HEK293 (cell line): Measurements from ENCODE around the gene CHMP4B.

Source experiments
- CTCF ChIA-PET: fragments of 350-600 bp; formaldehyde crosslinking; extraction: SDS; loops from one replicate; lab custom pipeline; 2021; ENCODE audit warnings: antibody characterized with exemption; lab: Yijun Ruan, JAX
- POLR2A ChIA-PET: fragments of 300-600 bp; formaldehyde crosslinking; extraction: SDS; loops from one replicate; lab custom pipeline; 2020; ENCODE audit warnings: antibody characterized with exemption, inconsistent platforms; lab: Yijun Ruan, JAX
- H3K27ac ChIP-seq: fragments of 200-500 bp; sonication (Bioruptor generic); 2 replicates; pipeline ENCODE4 v1.5.1; 2014; ENCODE audit warnings: low read depth, low read length, control low read depth, inconsistent platforms; ENCODE audit errors: extremely low read depth
- H3K36me3 ChIP-seq, 2 experiments: fragments of 200-500 bp in 1 of 2; sonication (Bioruptor generic) in 1 of 2; 1 replicate in 1 of 2; 2 replicates in 1 of 2; pipeline ENCODE4 v1.5.1; 2014 to 2017; ENCODE audit warnings: inconsistent platforms in 2 of 2, low read length in 2 of 2; ENCODE audit not compliant: control insufficient read depth in 2 of 2, insufficient read depth in 1 of 2
- H3K4me1 ChIP-seq: fragments of 200-500 bp; sonication (Bioruptor generic); 2 replicates; pipeline ENCODE4 v1.5.1; 2014; ENCODE audit warnings: mild to moderate bottlenecking, low read length, inconsistent platforms; ENCODE audit not compliant: control insufficient read depth, insufficient read depth
- H3K4me3 ChIP-seq: 2 replicates; pipeline ENCODE4 v1.5.1; 2011; ENCODE audit warnings: low read depth, mild to moderate bottlenecking, control low read depth, low read length, moderate library complexity
- H3K9me3 ChIP-seq: fragments of 200-500 bp; sonication (Bioruptor generic); 2 replicates; pipeline ENCODE4 v1.5.1; 2014; ENCODE audit warnings: low read depth, low read length, inconsistent platforms; ENCODE audit not compliant: control insufficient read depth, insufficient read depth
- GFI1B ChIP-seq: fragments of 450-650 bp; formaldehyde crosslinking; IDR thresholded peaks from 2 replicates; pipeline ENCODE4 v1.5.1; 2016; ENCODE audit warnings: missing biosample characterization, missing genetic modification characterization
- HOXC10 ChIP-seq: sonication (generic); formaldehyde crosslinking; IDR thresholded peaks from 2 replicates; pipeline ENCODE4 v1.8.1; 2023; ENCODE audit warnings: mild to moderate bottlenecking, missing genetic modification reagents
- KLF10 ChIP-seq: fragments of 450-650 bp; IDR thresholded peaks from 2 replicates; pipeline ENCODE4 v1.5.1; 2018; ENCODE audit warnings: missing biosample characterization, mild to moderate bottlenecking, missing genetic modification characterization
- MZF1 ChIP-seq: fragments of 450-650 bp; formaldehyde crosslinking; IDR thresholded peaks from 2 replicates; pipeline ENCODE4 v1.5.1; 2017; ENCODE audit warnings: missing biosample characterization, missing genetic modification characterization, borderline replicate concordance
- OSR2 ChIP-seq: fragments of 450-650 bp; formaldehyde crosslinking; IDR thresholded peaks from 2 replicates; pipeline ENCODE4 v1.5.1; 2016; ENCODE audit warnings: missing biosample characterization, missing genetic modification characterization
- SP7 ChIP-seq: fragments of 450-650 bp; formaldehyde crosslinking; IDR thresholded peaks from 2 replicates; pipeline ENCODE4 v1.5.1; 2016; ENCODE audit warnings: missing biosample characterization, missing genetic modification characterization
- ZIC2 ChIP-seq: fragments of 450-650 bp; formaldehyde crosslinking; IDR thresholded peaks from 2 replicates; pipeline ENCODE4 v1.5.1; 2016; ENCODE audit warnings: missing biosample characterization, missing genetic modification characterization
- ZNF2 ChIP-seq: fragments of 450-650 bp; formaldehyde crosslinking; IDR thresholded peaks from 2 replicates; pipeline ENCODE4 v1.5.1; 2016; ENCODE audit warnings: missing biosample characterization, missing genetic modification characterization
- ZNF211 ChIP-seq: fragments of 450-650 bp; formaldehyde crosslinking; IDR thresholded peaks from 2 replicates; pipeline ENCODE4 v1.5.1; 2016; ENCODE audit warnings: low read depth, missing biosample characterization, missing genetic modification characterization
- ZNF214 ChIP-seq: fragments of 450-650 bp; formaldehyde crosslinking; IDR thresholded peaks from 2 replicates; pipeline ENCODE4 v1.5.1; 2017; ENCODE audit warnings: missing biosample characterization, mild to moderate bottlenecking, missing genetic modification characterization, borderline replicate concordance
- ZNF292 ChIP-seq: fragments of 450-650 bp; formaldehyde crosslinking; IDR thresholded peaks from 2 replicates; pipeline ENCODE4 v1.5.1; 2016; ENCODE audit warnings: low read depth, missing biosample characterization, missing genetic modification characterization, borderline replicate concordance
- ZNF426 ChIP-seq: fragments of 450-650 bp; formaldehyde crosslinking; IDR thresholded peaks from 2 replicates; pipeline ENCODE4 v1.5.1; 2017; ENCODE audit warnings: missing biosample characterization, missing genetic modification characterization, mild to moderate bottlenecking, inconsistent platforms, moderate library complexity
- ZNF48 ChIP-seq: fragments of 450-650 bp; formaldehyde crosslinking; IDR thresholded peaks from 2 replicates; pipeline ENCODE4 v1.5.1; 2016; ENCODE audit warnings: missing biosample characterization, missing genetic modification characterization
- ZNF510 ChIP-seq: fragments of 450-650 bp; formaldehyde crosslinking; IDR thresholded peaks from 2 replicates; pipeline ENCODE4 v1.5.1; 2018; ENCODE audit warnings: mild to moderate bottlenecking, missing genetic modification characterization, missing biosample characterization; ENCODE audit not compliant: insufficient replicate concordance
- ZNF561 ChIP-seq: fragments of 450-650 bp; IDR thresholded peaks from 2 replicates; pipeline ENCODE4 v1.5.1; 2018; ENCODE audit warnings: missing biosample characterization, missing genetic modification characterization, borderline replicate concordance
- ZNF600 ChIP-seq: fragments of 450-650 bp; formaldehyde crosslinking; IDR thresholded peaks from 2 replicates; pipeline ENCODE4 v1.5.1; 2016; ENCODE audit warnings: missing biosample characterization, missing genetic modification characterization
- ZNF610 ChIP-seq: fragments of 450-650 bp; formaldehyde crosslinking; IDR thresholded peaks from 2 replicates; pipeline ENCODE4 v1.5.1; 2016; ENCODE audit warnings: missing biosample characterization, missing genetic modification characterization, borderline replicate concordance
- ZNF629 ChIP-seq: fragments of 450-650 bp; formaldehyde crosslinking; IDR thresholded peaks from 2 replicates; pipeline ENCODE4 v1.5.1; 2017; ENCODE audit warnings: missing biosample characterization, missing genetic modification characterization
- ZNF707 ChIP-seq: fragments of 450-650 bp; formaldehyde crosslinking; IDR thresholded peaks from 2 replicates; pipeline ENCODE4 v1.5.1; 2016; ENCODE audit warnings: missing biosample characterization, missing genetic modification characterization
- ZSCAN30 ChIP-seq: fragments of 450-650 bp; IDR thresholded peaks from 2 replicates; pipeline ENCODE4 v1.5.1; 2018; ENCODE audit warnings: missing biosample characterization, mild to moderate bottlenecking, missing genetic modification characterization, moderate library complexity
- TF ChIP-seq, protein P1 (sequence below): fragments of 450-650 bp; formaldehyde crosslinking; IDR thresholded peaks from 2 replicates; pipeline ENCODE4 v1.5.1; 2016; ENCODE audit warnings: missing biosample characterization, missing genetic modification characterization
- TF ChIP-seq, protein P2 (sequence below): fragments of 450-650 bp; formaldehyde crosslinking; IDR thresholded peaks from 2 replicates; pipeline ENCODE4 v1.5.1; 2017; ENCODE audit warnings: missing biosample characterization, missing genetic modification characterization
- TF ChIP-seq, protein P3 (sequence below): fragments of 450-650 bp; formaldehyde crosslinking; IDR thresholded peaks from 2 replicates; pipeline ENCODE4 v1.5.0; 2017; ENCODE audit warnings: missing biosample characterization, missing genetic modification characterization, borderline replicate concordance
- TF ChIP-seq, protein P4 (sequence below): fragments of 450-650 bp; formaldehyde crosslinking; IDR thresholded peaks from 2 replicates; pipeline ENCODE4 v1.5.1; 2016; ENCODE audit warnings: missing biosample characterization, missing genetic modification characterization

CHMP4B gene

DNA sequence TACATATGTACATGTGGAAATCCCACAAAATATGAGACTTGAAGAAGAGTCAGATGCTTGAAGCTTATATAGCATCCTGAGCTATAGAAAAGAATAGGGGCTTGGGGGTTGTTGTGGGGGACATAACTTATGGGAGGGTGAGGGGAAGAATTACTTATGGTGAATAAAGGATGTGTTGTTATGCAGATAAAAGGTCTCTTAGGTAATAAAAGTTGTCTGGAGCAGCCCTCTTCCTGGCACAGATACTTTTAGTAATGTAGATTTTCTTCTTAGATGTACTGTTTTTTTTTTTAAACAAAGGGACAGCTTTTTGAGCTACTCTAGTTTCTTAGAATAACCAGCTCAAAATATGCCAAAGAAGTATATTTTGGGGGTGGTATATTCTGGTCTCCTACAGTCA, 35.9 kb downstream of the CHMP4B start (continued):
- TF ChIP-seq, protein P1, sequence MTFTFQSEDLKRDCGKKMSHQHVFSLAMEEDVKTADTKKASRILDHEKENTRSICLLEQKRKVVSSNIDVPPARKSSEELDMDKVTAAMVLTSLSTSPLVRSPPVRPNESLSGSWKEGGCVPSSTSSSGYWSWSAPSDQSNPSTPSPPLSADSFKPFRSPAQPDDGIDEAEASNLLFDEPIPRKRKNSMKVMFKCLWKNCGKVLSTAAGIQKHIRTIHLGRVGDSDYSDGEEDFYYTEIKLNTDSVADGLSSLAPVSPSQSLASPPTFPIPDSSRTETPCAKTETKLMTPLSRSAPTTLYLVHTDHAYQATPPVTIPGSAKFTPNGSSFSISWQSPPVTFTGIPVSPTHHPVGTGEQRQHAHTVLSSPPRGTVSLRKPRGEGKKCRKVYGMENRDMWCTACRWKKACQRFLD (tag by site-specific recombination) = no peak
- no peak for TF ChIP-seq ZNF707 (tag by site-specific recombination)
- no peak for TF ChIP-seq ZNF211 (tag by site-specific recombination)
- TF ChIP-seq, all 188 proteins: peak for 0

DNA sequence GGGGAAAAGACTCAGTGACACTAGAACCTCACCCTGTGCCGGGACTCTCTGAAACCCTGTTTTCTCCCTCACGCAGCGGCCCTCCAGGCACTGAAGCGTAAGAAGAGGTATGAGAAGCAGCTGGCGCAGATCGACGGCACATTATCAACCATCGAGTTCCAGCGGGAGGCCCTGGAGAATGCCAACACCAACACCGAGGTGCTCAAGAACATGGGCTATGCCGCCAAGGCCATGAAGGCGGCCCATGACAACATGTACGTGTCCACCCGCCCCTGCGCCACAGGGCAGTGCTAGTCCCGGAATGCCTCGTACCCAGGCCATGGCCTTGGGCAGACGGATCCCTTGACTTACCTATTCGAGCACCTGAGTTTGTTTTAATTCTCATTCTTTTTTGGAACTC, 37.2 kb downstream of the CHMP4B start:
- CTCF ChIA-PET = interaction anchor here (0.7 kb wide), 1 partner anchor 53 kb away, joined by 3 read pairs; no protein-coding TSS in a partner anchor
- Histone ChIP-seq H3K4me3 (no peak overlapping the region), H3K36me3 (peaks cover 0 to 45% of the 10 kb centered on the region in 2 experiments; a peak in 2 of 3 replicates), H3K9me3 (no peaks in the 10 kb centered on the region), H3K4me1 (peaks cover 17% of the 10 kb centered on the region), H3K27ac (no peak overlapping the region)
- POLR2A ChIA-PET = no interaction called here
- TF ChIP-seq KLF10 (no peak), GFI1B (no peak), ZSCAN30 (no peak), ZNF48 (no peak), ZNF629 (tag by site-specific recombination) (no peak), ZNF561 (tag by site-specific recombination) (no peak), ZNF510 (tag by site-specific recombination) (no peak), ZNF2 (tag by site-specific recombination) (no peak), HOXC10 (CRISPR knock-in tag) (no peak), ZNF610 (no peak), MZF1 (no peak)

DNA sequence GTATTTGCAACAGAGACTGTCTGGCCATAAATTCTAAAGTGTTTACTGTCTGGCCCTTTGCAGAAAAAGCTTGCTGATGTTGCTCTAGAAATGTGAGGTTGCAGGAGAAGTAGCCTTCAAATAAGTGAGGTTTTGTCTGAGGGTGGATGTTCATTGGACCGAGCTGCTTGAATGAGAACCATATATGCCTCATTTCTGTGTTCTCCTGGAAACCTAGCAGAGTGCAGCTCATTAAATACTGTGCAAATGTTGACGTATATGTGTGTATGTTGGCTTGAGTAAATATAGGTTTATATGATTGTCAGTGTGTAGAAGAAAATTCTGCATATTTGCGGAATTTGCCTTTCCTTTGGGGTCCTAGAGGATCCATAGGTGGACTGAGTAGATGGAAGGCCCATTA, 39.0 kb downstream of the CHMP4B start:
- POLR2A ChIA-PET = no interaction called here
- no peaks in the 10 kb centered on the region for H3K9me3 ChIP-seq
- H3K4me1 ChIP-seq = peaks cover 8% of the 10 kb centered on the region
- H3K36me3 ChIP-seq = peaks cover 0 to 62% of the 10 kb centered on the region in 2 experiments; a peak in 2 of 3 replicates
- CTCF ChIA-PET = interaction anchor here (1.5 kb wide), 1 partner anchor 11 kb away, joined by 5 read pairs; no protein-coding TSS in a partner anchor
- TF ChIP-seq OSR2 (no peak), ZNF214 (tag by site-specific recombination) (no peak), ZNF600 (no peak), ZNF292 (tag by site-specific recombination) (no peak), ZIC2 (tag by site-specific recombination) (no peak), SP7 (tag by site-specific recombination) (no peak), ZNF426 (no peak), ZNF707 (tag by site-specific recombination) (no peak), GFI1B (no peak)
- TF ChIP-seq, protein P2, sequence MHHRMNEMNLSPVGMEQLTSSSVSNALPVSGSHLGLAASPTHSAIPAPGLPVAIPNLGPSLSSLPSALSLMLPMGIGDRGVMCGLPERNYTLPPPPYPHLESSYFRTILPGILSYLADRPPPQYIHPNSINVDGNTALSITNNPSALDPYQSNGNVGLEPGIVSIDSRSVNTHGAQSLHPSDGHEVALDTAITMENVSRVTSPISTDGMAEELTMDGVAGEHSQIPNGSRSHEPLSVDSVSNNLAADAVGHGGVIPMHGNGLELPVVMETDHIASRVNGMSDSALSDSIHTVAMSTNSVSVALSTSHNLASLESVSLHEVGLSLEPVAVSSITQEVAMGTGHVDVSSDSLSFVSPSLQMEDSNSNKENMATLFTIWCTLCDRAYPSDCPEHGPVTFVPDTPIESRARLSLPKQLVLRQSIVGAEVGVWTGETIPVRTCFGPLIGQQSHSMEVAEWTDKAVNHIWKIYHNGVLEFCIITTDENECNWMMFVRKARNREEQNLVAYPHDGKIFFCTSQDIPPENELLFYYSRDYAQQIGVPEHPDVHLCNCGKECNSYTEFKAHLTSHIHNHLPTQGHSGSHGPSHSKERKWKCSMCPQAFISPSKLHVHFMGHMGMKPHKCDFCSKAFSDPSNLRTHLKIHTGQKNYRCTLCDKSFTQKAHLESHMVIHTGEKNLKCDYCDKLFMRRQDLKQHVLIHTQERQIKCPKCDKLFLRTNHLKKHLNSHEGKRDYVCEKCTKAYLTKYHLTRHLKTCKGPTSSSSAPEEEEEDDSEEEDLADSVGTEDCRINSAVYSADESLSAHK (tag by site-specific recombination) = no peak
- TF ChIP-seq, protein P3, sequence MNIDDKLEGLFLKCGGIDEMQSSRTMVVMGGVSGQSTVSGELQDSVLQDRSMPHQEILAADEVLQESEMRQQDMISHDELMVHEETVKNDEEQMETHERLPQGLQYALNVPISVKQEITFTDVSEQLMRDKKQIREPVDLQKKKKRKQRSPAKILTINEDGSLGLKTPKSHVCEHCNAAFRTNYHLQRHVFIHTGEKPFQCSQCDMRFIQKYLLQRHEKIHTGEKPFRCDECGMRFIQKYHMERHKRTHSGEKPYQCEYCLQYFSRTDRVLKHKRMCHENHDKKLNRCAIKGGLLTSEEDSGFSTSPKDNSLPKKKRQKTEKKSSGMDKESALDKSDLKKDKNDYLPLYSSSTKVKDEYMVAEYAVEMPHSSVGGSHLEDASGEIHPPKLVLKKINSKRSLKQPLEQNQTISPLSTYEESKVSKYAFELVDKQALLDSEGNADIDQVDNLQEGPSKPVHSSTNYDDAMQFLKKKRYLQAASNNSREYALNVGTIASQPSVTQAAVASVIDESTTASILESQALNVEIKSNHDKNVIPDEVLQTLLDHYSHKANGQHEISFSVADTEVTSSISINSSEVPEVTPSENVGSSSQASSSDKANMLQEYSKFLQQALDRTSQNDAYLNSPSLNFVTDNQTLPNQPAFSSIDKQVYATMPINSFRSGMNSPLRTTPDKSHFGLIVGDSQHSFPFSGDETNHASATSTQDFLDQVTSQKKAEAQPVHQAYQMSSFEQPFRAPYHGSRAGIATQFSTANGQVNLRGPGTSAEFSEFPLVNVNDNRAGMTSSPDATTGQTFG (tag by site-specific recombination) = no peak
- TF ChIP-seq, protein P4, sequence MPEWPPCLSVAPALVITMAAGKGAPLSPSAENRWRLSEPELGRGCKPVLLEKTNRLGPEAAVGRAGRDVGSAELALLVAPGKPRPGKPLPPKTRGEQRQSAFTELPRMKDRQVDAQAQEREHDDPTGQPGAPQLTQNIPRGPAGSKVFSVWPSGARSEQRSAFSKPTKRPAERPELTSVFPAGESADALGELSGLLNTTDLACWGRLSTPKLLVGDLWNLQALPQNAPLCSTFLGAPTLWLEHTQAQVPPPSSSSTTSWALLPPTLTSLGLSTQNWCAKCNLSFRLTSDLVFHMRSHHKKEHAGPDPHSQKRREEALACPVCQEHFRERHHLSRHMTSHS (tag by site-specific recombination) = no peak
- H3K4me3 ChIP-seq = no peak overlapping the region
- no peak overlapping the region for H3K27ac ChIP-seq
